Spleen (tissue), 3 donors: Measurements from ENCODE around the gene AFMID.

Experiments
- POLR2A ChIP-seq, 3 donors: fragments of 450-650 bp; IDR thresholded peaks; one replicate each; pipeline ENCODE4 v1.5.1; 2017; ENCODE audit warnings: antibody characterized with exemption in 3 of 3, mild to moderate bottlenecking in 1 of 3
- POLR2AphosphoS5 ChIP-seq, 3 donors: sonication (generic); formaldehyde crosslinking; IDR thresholded peaks; one replicate each; pipeline ENCODE4 v1.5.1; 2017; ENCODE audit warnings: antibody characterized with exemption in 3 of 3

- TF ChIP-seq POLR2A (IDR thresholded peaks at IDR 0.05) (no peak), POLR2AphosphoS5 (IDR thresholded peaks at IDR 0.05) (no peak)
These were observed 52.3 kb downstream of the AFMID start for GRCh38 chr17:78239489-78239931.
